HG03135 (cell line): ENCODE data around the gene PAQR7.

Experiments
- ATAC-seq: cut with Tn5 transposase; IDR thresholded peaks from one replicate; pipeline ENCODE4 v1.9.1; 2021; ENCODE audit warnings: mild to moderate bottlenecking, moderate library complexity; ENCODE audit not compliant: unreplicated experiment

Gene PAQR7

DNA sequence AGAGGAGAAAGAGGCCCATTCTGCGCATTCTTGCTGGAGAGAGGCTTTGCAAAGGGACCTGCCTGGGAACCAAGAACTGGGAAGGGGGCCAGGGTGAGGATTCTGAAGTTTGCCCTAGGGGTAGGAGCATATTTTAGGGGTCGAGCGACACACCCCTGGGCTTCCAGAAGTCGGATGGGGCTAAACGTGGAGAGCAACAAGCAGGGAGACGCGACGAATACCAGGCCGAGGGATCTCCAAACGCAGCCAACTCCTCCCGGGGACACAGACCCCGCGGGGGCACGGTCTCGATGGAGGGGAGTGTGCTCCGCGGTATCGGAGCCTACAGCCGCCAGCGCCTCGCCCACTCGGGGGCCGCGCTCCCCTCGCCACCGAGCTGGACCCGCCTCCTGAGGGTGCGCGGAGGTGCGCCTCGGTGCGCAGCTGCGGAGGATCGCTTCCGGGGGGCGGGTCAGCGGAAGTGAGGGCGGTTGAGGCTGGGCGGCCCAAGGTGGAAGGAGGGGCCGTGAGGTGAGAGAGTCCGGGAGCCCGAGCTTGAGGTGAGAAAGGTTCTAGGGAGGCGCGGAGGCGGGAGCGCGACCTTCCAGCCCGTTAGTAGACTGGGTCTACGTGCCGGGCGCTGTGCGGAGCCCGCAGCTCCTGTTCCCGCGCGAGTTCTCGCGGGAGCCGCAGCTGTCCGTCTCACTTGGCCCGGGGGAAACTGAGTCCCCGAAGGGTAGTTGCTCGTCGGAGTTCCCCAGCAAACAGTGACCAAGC lies 55.8 kb downstream of the PAQR7 start, which contains the start of gene MTFR1L:
Gene MTFR1L, plus strand, starts transcription at position 464 of the 756 bp plus-strand sequence. CDS start 3,151 bp downstream, outside the sequence.
- ATAC-seq = peak; percentile 75

GRCh38 chr1:25818569-25818968 lies 56.9 kb downstream of the PAQR7 start:
- no peak for ATAC-seq

DNA sequence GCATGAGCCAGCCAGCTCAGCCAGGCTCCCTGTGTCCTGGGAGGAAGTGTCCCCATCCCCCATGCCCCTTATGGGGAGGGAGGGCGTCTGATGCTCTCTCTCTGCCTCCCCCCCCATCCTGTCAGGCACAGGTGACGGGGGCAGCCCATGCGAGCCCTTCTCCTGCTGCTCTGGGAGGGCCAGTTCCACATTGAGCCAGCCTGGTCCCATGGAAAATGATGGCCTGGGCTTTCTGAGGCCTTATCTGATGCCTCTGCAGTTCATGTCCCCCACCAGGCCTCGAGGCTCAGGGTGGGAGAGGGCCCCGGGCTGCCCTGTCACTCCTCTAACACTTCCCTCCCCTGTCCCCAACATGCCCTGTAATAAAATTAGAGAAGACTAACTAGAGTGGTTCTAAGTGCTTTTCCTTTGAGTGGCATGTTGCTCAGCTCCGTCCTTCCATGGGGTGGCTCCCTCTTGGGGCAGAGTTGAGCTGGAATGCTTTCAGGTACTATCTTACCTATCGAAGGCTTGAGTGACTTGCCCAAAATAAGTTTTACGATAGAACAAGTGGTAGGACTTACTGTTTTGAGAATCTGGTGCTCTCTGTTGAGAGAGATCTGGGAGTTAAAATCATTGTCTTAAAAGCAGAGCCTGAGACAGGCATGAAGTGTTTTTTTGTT lies 57.5 kb downstream of the PAQR7 start:
- ATAC-seq = no peak

- ATAC-seq = no peak
These were observed 59.3 kb downstream of the PAQR7 start for GRCh38 chr1:25816112-25816718.

DNA sequence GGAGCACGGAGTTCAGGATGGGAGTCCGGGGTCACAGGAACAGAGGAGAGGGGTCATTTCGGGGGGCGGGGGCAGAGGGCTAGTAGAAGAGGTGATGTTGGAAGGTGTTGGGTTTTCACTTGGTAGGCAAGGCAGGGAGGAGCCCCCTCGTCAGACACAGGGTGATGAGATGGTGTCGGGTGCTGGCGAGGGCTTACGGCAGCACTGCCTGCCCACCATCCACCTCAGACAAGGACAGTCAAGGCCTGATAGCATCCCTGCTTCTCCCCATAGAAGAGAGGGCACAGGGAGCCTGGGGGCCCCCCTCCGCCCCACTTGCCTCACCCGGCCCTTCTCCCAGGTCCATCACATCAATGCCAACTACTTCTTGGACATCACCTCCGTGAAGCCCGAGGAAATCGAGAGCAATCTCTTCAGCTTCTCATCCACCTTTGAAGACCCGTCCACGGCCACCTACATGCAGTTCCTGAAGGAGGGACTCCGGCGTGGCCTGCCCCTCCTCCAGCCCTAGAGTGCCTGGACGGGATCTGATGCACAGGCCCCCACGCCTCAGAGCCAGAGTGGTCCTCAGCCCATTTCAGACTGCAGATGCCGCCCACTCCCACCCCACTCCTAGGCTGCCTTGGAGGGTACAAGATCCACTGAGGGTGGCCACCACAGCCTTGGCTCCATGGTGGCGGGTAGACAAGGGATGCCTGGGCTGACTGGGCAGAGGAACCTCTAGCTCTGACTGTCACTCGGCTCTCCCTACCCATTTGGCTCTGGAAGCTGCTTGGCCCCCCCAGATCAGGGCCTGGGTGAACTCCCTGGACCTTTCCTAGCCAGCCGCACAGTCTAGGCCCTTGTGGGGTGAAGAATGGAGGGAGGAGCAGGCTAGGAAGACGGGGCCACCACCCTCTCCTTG lies 60.0 kb downstream of the PAQR7 start:
- no peak for ATAC-seq

GRCh38 chr1:25814549-25815087 lies 60.9 kb downstream of the PAQR7 start:
- ATAC-seq = no peak

DNA sequence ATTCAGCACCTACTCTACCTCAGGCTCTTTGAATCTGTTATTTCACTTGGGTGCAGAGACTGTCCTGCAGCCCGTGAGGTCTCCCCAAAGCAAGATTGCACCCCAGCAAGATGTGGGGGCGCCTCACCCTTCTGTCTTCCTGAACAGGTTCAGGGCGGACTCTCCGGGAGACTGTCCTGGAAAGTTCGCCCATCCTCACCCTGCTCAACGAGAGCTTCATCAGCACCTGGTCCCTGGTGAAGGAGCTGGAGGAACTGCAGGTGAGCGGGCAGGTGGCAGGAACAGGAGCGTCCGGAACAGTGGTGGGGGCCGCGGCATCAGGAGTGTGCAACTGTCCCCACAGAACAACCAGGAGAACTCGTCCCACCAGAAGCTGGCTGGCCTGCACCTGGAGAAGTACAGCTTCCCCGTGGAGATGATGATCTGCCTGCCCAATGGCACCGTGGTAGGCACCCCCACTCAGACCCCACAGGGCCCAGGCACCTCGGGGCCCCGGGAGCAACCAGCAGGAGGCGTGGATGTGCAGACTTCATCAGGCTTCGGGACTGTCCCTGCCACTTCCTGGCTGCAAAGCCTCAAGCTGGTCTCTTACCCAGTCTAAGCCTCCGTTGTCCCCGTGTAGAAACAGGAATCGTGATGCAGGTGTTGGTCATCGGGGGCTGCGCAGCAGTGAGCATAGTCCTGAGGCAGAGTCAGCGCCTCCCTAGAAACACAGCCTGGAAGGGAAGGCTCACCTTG lies 61.6 kb downstream of the PAQR7 start:
- no peak for ATAC-seq

DNA sequence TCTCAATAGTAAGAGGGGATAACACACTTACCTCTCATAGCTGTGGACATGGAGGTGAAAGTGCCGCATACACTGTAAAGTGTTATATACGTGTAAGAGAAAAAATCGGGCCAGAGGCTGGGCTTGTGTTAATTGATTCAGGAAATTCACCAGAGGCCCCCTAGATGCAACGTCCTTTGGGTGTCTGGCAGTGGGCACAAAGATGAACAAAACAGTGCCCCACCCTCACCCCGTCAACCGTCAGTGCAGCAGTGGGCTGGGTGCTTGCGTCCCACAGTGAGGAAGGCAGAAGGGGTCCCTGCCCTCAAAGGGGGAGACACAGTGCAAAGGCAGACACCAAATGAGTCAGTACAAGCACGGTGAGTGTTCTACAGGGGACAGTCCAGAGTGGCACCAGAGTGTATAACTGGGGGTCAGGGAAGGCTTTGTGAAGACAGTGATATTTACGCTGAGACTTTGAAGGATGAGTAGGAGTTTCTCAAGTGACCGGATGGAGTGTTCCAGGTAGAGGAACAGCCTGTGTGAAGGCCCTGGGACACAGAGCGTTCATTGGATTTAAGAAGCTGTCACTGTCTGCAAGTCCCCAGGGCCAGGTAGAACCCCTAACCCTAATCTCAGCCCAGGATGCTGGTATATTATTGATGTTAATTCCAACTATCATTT lies 62.3 kb downstream of the PAQR7 start:
- ATAC-seq = no peak
